ENCODE measurements around the gene PCDHGA11. TPM values are rescaled to one million over a fixed set of nuclear protein-coding genes. Genes with fewer than 3 reads are reported as not detected.
"Not testable (repeated sequence)": the region's sequence is repeated elsewhere in the genome, so short reads cannot be mapped to it uniquely, and the experiment has no call there.

PCDHGA11 gene
- total RNA-seq, 1 donor: 1.3 TPM

- DNase-seq (ENCODE audit: low read depth in 2 of 3, low spot score in 2 of 3): no peak
Measured at GRCh38 chr5:141427783-141428426, 7.1 kb downstream of the PCDHGA11 start.

GRCh38 chr5:141430332-141431113, 9.7 kb downstream of the PCDHGA11 start, which contains the start of gene PCDHGA12:
Gene PCDHGA12 (plus strand): TSS chr5:141430507. CDS start chr5:141430760, 253 bp downstream.
- peak in 2 of 3 donors; percentile 74 to 82 for DNase-seq (ENCODE audit: low read depth in 2 of 3, low spot score in 2 of 3)

DNA sequence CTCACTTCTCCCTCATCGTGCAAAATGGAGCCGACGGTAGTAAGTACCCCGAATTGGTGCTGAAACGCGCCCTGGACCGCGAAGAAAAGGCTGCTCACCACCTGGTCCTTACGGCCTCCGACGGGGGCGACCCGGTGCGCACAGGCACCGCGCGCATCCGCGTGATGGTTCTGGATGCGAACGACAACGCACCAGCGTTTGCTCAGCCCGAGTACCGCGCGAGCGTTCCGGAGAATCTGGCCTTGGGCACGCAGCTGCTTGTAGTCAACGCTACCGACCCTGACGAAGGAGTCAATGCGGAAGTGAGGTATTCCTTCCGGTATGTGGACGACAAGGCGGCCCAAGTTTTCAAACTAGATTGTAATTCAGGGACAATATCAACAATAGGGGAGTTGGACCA, 10.4 kb downstream of the PCDHGA11 start:
- no peak for DNase-seq (ENCODE audit: low read depth in 2 of 3, low spot score in 2 of 3)

GRCh38 chr5:141432308-141432707, 11.5 kb downstream of the PCDHGA11 start:
- DNase-seq (ENCODE audit: low read depth in 2 of 3, low spot score in 2 of 3): not testable (repeated sequence)

- DNase-seq (ENCODE audit: low read depth in 2 of 3, low spot score in 2 of 3): not testable (repeated sequence)
Measured at GRCh38 chr5:141432726-141433125, 11.9 kb downstream of the PCDHGA11 start.

DNA sequence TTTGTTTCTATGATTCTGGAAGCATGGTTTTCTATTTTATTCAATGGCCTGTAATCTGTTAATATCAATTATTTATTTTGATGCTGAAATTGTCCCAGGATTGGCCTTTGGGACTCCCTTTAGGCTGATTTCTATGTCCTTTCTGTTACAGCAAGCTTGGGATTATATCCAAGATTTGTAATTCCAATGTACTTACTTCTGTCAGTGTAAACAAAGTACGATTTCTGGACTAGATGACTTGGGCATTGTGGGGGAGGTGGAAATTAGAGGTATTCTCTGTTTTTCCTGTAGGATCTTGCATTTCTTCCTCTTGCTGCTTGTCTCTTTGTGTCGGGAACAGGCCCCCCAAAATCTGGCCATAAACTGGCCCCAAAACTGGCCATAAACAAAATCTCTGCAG, 13.2 kb downstream of the PCDHGA11 start:
- DNase-seq (ENCODE audit: low read depth in 2 of 3, low spot score in 2 of 3): no peak

GRCh38 chr5:141437221-141437620, 16.4 kb downstream of the PCDHGA11 start:
- no peak for DNase-seq (ENCODE audit: low read depth in 2 of 3, low spot score in 2 of 3)

DNA sequence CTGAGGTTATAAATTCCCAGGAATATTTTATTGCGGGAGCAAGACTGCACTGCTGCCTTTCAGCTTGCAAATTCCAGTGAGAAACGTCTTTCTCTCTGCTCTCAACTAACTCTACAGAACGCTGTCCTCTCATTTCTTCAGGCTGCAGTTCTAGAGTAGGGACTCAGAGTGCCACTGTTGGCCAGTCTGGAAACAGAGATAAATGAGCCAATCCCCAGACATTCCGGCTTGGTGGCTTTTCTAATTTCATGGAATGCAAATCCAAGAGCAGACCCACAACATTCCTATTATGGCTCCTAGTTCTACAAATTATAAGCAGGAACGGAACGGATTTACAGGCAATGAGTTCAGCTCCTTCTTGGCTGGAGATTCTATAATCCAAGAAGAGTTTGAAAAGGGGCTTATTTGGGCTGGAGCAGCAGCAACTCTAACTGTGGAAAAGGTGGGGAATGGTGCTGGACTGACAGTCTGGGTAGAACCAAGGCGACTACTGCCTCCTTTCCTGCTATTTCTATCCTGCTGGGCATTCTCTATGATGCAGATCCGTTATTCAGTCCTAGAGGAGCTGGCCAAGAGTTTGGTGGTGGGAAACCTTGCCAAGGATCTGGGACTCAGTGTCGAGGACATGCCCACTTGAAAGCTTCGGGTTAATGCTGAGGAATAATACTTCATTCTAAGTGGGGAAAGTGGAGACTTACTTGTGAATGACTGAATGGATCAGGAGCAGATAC, 18.7 kb downstream of the PCDHGA11 start:
- no peak for DNase-seq (ENCODE audit: low read depth in 2 of 3, low spot score in 2 of 3)

- no peak for DNase-seq (ENCODE audit: low read depth in 2 of 3, low spot score in 2 of 3)
Measured at GRCh38 chr5:141440341-141440740, 19.5 kb downstream of the PCDHGA11 start.

DNA sequence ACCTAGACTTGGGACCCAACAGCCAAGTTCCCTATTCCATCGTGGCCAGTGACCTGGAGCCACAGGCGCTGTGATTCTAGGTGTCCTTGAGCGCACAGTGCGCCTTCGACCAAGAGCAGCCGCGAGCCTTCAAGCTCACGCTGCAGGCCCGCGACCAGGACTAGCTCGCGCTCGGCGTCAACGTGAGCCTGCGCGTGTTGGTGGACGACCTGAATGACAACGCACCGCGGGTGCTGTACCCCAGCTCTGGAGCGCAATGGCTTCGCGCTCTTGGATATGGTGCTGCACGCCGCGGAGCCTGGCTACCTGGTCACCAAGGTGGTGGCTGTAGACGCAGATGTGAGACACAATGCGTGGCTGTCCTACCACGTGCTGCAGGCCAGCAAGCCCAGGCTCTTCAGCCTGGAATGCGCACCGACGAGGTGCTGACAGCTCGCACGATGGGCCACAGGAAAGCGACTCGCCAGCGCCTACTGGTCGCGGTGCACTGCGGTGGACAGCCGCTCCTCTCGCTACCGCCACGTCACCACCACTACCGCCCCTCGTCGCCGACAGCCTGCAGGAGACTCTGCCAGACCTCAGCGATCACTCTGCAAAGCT, 20.8 kb downstream of the PCDHGA11 start:
- no peak for DNase-seq (ENCODE audit: low read depth in 2 of 3, low spot score in 2 of 3)

DNA sequence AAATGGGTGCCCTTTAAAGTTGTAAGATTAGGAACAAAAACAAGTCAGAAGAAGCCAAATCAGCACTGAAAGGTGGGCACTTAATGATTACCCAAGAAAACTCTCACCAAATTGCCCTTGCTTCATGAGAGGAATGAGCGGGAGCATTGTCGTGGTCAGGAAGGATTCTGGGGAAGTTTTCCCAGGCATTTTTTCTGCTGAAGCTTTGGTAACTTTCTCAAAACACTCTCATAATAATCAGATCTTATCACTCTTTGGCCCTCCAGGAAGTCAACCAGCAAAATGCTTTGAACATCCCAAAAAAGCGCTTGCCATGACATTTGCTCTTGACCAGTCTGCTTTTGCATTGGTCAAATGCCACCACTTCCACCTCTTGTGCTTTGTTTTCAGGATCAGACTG, 44.5 kb downstream of the PCDHGA11 start:
- no peak for DNase-seq (ENCODE audit: low read depth in 2 of 3, low spot score in 2 of 3)

Other genes with a start within 250 kb of the PCDHGA11 start
- gene PCDHB7, start 248.4 kb upstream of the PCDHGA11 start, total RNA-seq: under 0.01 TPM
- gene PCDHB8, start 243.3 kb upstream of the PCDHGA11 start, total RNA-seq: not detected
- gene PCDHB16, start 238.7 kb upstream of the PCDHGA11 start, total RNA-seq: not detected
- gene PCDHB9, start 233.9 kb upstream of the PCDHGA11 start, total RNA-seq: not detected
- gene PCDHB10, start 228.7 kb upstream of the PCDHGA11 start, total RNA-seq: under 0.01 TPM
- gene PCDHB11, start 221.4 kb upstream of the PCDHGA11 start, total RNA-seq: 0.27 TPM
- gene PCDHB12, start 212.3 kb upstream of the PCDHGA11 start, total RNA-seq: not detected
- under 0.01 TPM for gene PCDHB13, start 207.1 kb upstream of the PCDHGA11 start, total RNA-seq
- under 0.01 TPM for gene PCDHB14, start 197.7 kb upstream of the PCDHGA11 start, total RNA-seq
- under 0.01 TPM for gene PCDHB15, start 175.7 kb upstream of the PCDHGA11 start, total RNA-seq
- gene SLC25A2, start 117.0 kb upstream of the PCDHGA11 start, total RNA-seq: 0.54 TPM
- gene TAF7, start 100.3 kb upstream of the PCDHGA11 start, total RNA-seq: 45.0 TPM
- under 0.01 TPM for gene PCDHGA1, start 90.5 kb upstream of the PCDHGA11 start, total RNA-seq
- 0.27 TPM for gene PCDHGA2, start 82.3 kb upstream of the PCDHGA11 start, total RNA-seq
- gene PCDHGA3, start 77.2 kb upstream of the PCDHGA11 start, total RNA-seq: 0.54 TPM
- 0.27 TPM for gene PCDHGB1, start 71.0 kb upstream of the PCDHGA11 start, total RNA-seq
- 0.81 TPM for gene PCDHGA4, start 66.0 kb upstream of the PCDHGA11 start, total RNA-seq
- 2.4 TPM for gene PCDHGB2, start 61.1 kb upstream of the PCDHGA11 start, total RNA-seq
- gene PCDHGA5, start 56.9 kb upstream of the PCDHGA11 start, total RNA-seq: 1.1 TPM
- gene PCDHGB3, start 50.8 kb upstream of the PCDHGA11 start, total RNA-seq: 3.5 TPM
- 1.9 TPM for gene PCDHGA6, start 47.2 kb upstream of the PCDHGA11 start, total RNA-seq
- gene PCDHGA7, start 38.3 kb upstream of the PCDHGA11 start, total RNA-seq: 0.81 TPM
- 1.6 TPM for gene PCDHGB4, start 33.4 kb upstream of the PCDHGA11 start, total RNA-seq
- 0.54 TPM for gene PCDHGA8, start 28.4 kb upstream of the PCDHGA11 start, total RNA-seq
- gene PCDHGB5, start 23.1 kb upstream of the PCDHGA11 start, total RNA-seq: 2.4 TPM
- 1.1 TPM for gene PCDHGA9, start 18.3 kb upstream of the PCDHGA11 start, total RNA-seq
- gene PCDHGB6, start 13.0 kb upstream of the PCDHGA11 start, total RNA-seq: 0.81 TPM
- 1.1 TPM for gene PCDHGA10, start 8.1 kb upstream of the PCDHGA11 start, total RNA-seq
- gene PCDHGB7, start 3.4 kb upstream of the PCDHGA11 start, total RNA-seq: 2.2 TPM
- gene PCDHGA12, start 9.5 kb downstream of the PCDHGA11 start, total RNA-seq: 2.2 TPM
- 1.1 TPM for gene PCDHGC3, start 54.9 kb downstream of the PCDHGA11 start, total RNA-seq
- 0.54 TPM for gene PCDHGC4, start 64.0 kb downstream of the PCDHGA11 start, total RNA-seq
- 0.27 TPM for gene PCDHGC5, start 68.0 kb downstream of the PCDHGA11 start, total RNA-seq
- gene DIAPH1, start 197.9 kb downstream of the PCDHGA11 start, total RNA-seq: 41.5 TPM
- gene HDAC3, start 215.8 kb downstream of the PCDHGA11 start, total RNA-seq: 49.8 TPM
- 2.4 TPM for gene RELL2, start 215.9 kb downstream of the PCDHGA11 start, total RNA-seq
- gene FCHSD1, start 230.4 kb downstream of the PCDHGA11 start, total RNA-seq: 35.5 TPM

Data from hematopoietic multipotent progenitor cell (in vitro differentiated cells).